Hepatocyte (in vitro differentiated cells): Measurements from ENCODE around the gene DEFB132. TPM values are rescaled to one million over a fixed set of nuclear protein-coding genes. Genes with fewer than 3 reads are reported as not detected.

ENCODE experiments used
- DNase-seq: peaks from one replicate; pipeline ENCODE4 v3.0.0-alpha.2; 2016; ENCODE audit warnings: low spot score
- H2AFZ ChIP-seq: fragments of 200-600 bp; sonication (generic); 2 replicates; pipeline ENCODE4 v1.6.0; 2016; ENCODE audit warnings: antibody characterized with exemption, mild to moderate bottlenecking
- H3K27ac ChIP-seq: fragments of 200-600 bp; sonication (generic); 2 replicates; pipeline ENCODE4 v1.5.1; 2016; ENCODE audit warnings: mild to moderate bottlenecking
- H3K27me3 ChIP-seq: fragments of 200-600 bp; sonication (generic); 2 replicates; pipeline ENCODE4 v1.6.1; 2016
- H3K36me3 ChIP-seq: fragments of 200-600 bp; sonication (generic); replicated peaks from 2 replicates; pipeline ENCODE4 v1.5.1; 2016; ENCODE audit warnings: low read depth; ENCODE audit not compliant: insufficient read depth
- H3K4me1 ChIP-seq: fragments of 200-600 bp; sonication (generic); 2 replicates; pipeline ENCODE4 v1.5.1; 2016; ENCODE audit warnings: mild to moderate bottlenecking, moderate library complexity; ENCODE audit not compliant: insufficient read depth
- H3K4me2 ChIP-seq: fragments of 200-600 bp; sonication (generic); 2 replicates; pipeline ENCODE4 v1.6.0; 2016
- H3K4me3 ChIP-seq: fragments of 200-600 bp; sonication (generic); 2 replicates; pipeline ENCODE4 v1.5.1; 2016; ENCODE audit warnings: mild to moderate bottlenecking
- H3K79me2 ChIP-seq: fragments of 200-600 bp; sonication (generic); 2 replicates; pipeline ENCODE4 v1.6.0; 2017; ENCODE audit warnings: mild to moderate bottlenecking
- H3K9me2 ChIP-seq: fragments of 200-600 bp; sonication (generic); replicated peaks from 2 replicates; pipeline ENCODE4 v1.6.0; 2017; ENCODE audit warnings: mild to moderate bottlenecking; ENCODE audit not compliant: insufficient read depth
- H3K9me3 ChIP-seq: fragments of 200-600 bp; sonication (generic); 2 replicates; pipeline ENCODE4 v1.5.1; 2016; ENCODE audit warnings: low read depth, mild to moderate bottlenecking
- H4K20me1 ChIP-seq: fragments of 200-600 bp; sonication (generic); 2 replicates; pipeline ENCODE4 v1.6.0; 2016; ENCODE audit warnings: mild to moderate bottlenecking; ENCODE audit not compliant: insufficient read depth, poor library complexity, severe bottlenecking
- EZH2 ChIP-seq: fragments of 200-600 bp; sonication (generic); IDR thresholded peaks from 2 replicates; pipeline ENCODE4 v1.6.1; 2016; ENCODE audit warnings: antibody characterized with exemption, mild to moderate bottlenecking, borderline replicate concordance
- EZH2phosphoT487 ChIP-seq: fragments of 200-600 bp; sonication (generic); IDR thresholded peaks from one replicate; pipeline ENCODE4 v1.6.1; 2018; ENCODE audit warnings: antibody characterized with exemption, mild to moderate bottlenecking, low read depth, moderate library complexity; ENCODE audit not compliant: unreplicated experiment, severe bottlenecking
- WGBS: methylation state at CpG from one replicate; pipeline ENCODE4 v1.1.6; 2016; ENCODE audit warnings: low lambda C conversion rate; ENCODE audit errors: missing lambda C conversion rate; 5-methylcytosine and 5-hydroxymethylcytosine counted together
- polyA plus RNA-seq: library from polyadenylated mRNA; unstranded; fragments of >200 nt; fragmentation: Nextera tagmentation; extraction: Ambion mirVana; gene quantifications from 2 replicates; pipeline ENCODE4 v1.2.1, GENCODE V29; 2016
- total RNA-seq: library from RNA; depleted of rRNA; stranded (reverse); fragments of >200 nt; gene quantifications from 2 replicates; pipeline ENCODE4 v1.2.3, GENCODE V29; 2014
- TF ChIP-seq, protein P1 (sequence below): fragments of 200-600 bp; sonication (generic); IDR thresholded peaks from 2 replicates; pipeline ENCODE4 v1.5.1; 2016; ENCODE audit warnings: antibody characterized with exemption, mild to moderate bottlenecking; ENCODE audit not compliant: poor library complexity

Gene DEFB132
- total and polyA plus RNA-seq, 2 experiments from 2014 or later = not detected

DNA sequence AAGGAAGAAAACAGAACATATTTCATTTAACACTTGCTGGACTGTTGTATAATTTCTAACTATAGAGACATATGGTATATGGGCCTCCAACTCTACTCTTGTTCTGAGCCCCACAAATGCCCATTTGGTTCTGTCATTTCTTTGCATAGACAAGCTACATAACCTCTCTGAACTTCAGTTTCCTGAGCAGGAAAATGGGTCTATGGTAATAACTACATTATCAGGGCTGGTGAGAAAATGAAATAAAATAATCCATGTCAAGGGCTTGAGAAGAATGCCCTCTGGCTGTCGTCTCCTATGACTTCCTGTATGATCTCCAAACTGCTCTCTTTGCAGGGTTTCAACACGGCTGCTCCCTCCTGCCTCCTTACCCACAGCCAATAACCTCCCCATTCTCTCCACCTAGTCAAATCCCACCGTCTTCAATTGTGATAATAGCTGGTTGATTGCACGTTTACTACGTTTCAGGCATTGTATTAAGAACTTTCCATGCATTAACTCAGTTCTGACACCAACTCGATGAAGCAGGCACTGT is 51.8 kb downstream of the DEFB132 start:
- no peaks in the 10 kb centered on the region for H3K9me2 ChIP-seq
- 8% methylated on average over 6 of the region's 6 CpGs for WGBS
- H3K4me1 ChIP-seq = peaks cover 11% of the 10 kb centered on the region
- TF ChIP-seq EZH2phosphoT487 (no peak), EZH2 (no peak)
- TF ChIP-seq, protein P1, sequence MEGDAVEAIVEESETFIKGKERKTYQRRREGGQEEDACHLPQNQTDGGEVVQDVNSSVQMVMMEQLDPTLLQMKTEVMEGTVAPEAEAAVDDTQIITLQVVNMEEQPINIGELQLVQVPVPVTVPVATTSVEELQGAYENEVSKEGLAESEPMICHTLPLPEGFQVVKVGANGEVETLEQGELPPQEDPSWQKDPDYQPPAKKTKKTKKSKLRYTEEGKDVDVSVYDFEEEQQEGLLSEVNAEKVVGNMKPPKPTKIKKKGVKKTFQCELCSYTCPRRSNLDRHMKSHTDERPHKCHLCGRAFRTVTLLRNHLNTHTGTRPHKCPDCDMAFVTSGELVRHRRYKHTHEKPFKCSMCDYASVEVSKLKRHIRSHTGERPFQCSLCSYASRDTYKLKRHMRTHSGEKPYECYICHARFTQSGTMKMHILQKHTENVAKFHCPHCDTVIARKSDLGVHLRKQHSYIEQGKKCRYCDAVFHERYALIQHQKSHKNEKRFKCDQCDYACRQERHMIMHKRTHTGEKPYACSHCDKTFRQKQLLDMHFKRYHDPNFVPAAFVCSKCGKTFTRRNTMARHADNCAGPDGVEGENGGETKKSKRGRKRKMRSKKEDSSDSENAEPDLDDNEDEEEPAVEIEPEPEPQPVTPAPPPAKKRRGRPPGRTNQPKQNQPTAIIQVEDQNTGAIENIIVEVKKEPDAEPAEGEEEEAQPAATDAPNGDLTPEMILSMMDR = peak; percentile 28
- no peaks in the 10 kb centered on the region for H4K20me1 ChIP-seq
- peak overlapping the region; percentile 80 for H3K4me2 ChIP-seq
- H3K4me3 ChIP-seq = peak overlapping the region; percentile 15
- H3K36me3 ChIP-seq = no peaks in the 10 kb centered on the region
- peaks cover 4% of the 10 kb centered on the region for H3K79me2 ChIP-seq
- no peaks in the 10 kb centered on the region for H3K27me3 ChIP-seq
- peak; percentile 45 for DNase-seq
- H3K27ac ChIP-seq = peak overlapping the region; percentile 97
- H3K9me3 ChIP-seq = no peaks in the 10 kb centered on the region
- peak overlapping the region; percentile 33 for H2AFZ ChIP-seq

DNA sequence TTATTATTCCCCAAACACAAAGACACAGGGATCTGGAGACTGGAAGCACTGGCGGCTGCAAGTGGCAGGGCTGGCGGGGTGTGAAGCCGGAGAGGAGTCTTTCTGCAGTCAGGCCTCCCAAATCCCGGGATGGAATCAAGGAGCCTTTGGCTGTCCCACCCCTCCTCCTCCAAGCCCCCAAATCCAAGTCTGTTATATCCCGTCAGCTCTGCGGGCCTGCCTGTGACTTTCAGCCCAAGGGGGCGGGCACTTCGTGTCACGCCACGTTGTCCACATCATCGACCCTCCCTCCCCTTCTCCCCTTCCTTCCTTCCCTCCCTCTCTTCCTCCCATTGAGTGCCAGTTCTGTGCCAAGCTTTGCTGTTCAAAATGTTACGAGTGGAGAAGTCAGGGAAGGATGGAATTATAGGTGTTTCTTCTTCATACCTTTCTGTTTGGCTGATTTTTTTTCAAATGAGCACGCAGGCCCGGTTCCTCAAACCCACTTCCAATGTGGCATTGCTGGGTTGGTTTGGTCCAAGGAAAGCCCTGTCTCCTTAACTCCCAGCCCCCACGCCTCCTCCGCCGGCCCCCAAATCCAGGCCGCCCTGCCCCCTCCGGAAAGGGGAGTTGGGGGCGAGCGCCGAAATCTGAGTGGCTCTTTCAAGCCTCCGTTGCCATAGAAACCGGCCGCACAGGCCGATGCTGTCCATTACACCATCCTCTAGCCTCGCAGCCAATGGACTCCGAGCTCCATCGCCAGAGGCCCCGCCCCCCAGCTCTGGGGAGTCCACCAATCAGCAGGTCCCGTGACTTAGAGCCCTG is 52.5 kb downstream of the DEFB132 start:
- Histone ChIP-seq H3K79me2 (peaks cover 4% of the 10 kb centered on the region), H3K27ac (peak overlapping the region; percentile 97), H3K4me2 (peak overlapping the region; percentile 80), H3K9me2 (no peaks in the 10 kb centered on the region), H2AFZ (peak overlapping the region; percentile 33), H3K27me3 (no peaks in the 10 kb centered on the region), H3K36me3 (no peaks in the 10 kb centered on the region), H3K4me1 (peaks cover 11% of the 10 kb centered on the region), H3K4me3 (peak overlapping the region; percentile 15), H3K9me3 (no peaks in the 10 kb centered on the region), H4K20me1 (no peaks in the 10 kb centered on the region)
- TF ChIP-seq, protein P1 = no peak
- TF ChIP-seq EZH2 = no peak
- TF ChIP-seq EZH2phosphoT487 = no peak
- peak; percentile 100 for DNase-seq
- 2% methylated on average over 21 of the region's 31 CpGs for WGBS

DNA sequence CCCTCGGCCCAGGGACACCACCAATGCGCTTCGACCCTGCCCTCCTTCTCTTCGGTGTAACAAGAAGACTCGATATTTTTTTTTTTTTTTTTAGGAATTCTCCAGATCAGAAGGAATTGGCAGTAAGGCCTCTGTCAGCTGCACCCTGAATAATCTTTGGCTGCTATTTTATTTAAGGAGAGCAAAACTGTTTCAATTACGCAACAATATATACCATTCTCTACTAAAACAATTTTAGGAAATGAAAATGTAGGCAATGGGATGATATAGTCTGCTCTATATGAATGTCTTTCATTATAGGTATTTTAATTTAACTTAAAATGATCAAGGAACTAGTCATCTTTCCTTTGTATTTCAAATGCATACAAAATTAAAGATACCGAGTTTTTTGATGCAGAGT is 53.1 kb downstream of the DEFB132 start:
- peak overlapping the region; percentile 31 for H3K27ac ChIP-seq
- no peak overlapping the region for H3K4me3 ChIP-seq
- no peak for TF ChIP-seq EZH2
- TF ChIP-seq EZH2phosphoT487 = no peak
- TF ChIP-seq, protein P1 = no peak
- H3K36me3 ChIP-seq = no peaks in the 10 kb centered on the region
- H3K9me2 ChIP-seq = no peaks in the 10 kb centered on the region
- H3K9me3 ChIP-seq = no peaks in the 10 kb centered on the region
- peaks cover 11% of the 10 kb centered on the region for H3K4me1 ChIP-seq
- peaks cover 4% of the 10 kb centered on the region for H3K79me2 ChIP-seq
- no peak for DNase-seq
- peak overlapping the region; percentile 70 for H3K4me2 ChIP-seq
- WGBS = 7% methylated on average over 7 of the region's 7 CpGs
- H2AFZ ChIP-seq = peak overlapping the region; percentile 20
- no peaks in the 10 kb centered on the region for H3K27me3 ChIP-seq
- no peaks in the 10 kb centered on the region for H4K20me1 ChIP-seq

Other genes with a start within 250 kb of the DEFB132 start
- not detected in 2 replicates for gene DEFB125, start 170.1 kb upstream of the DEFB132 start, total RNA-seq
- gene DEFB125, start 170.1 kb upstream of the DEFB132 start, polyA plus RNA-seq = not detected in 2 replicates
- not detected in 2 replicates for gene DEFB126, start 115.1 kb upstream of the DEFB132 start, total RNA-seq
- not detected in 2 replicates for gene DEFB126, start 115.1 kb upstream of the DEFB132 start, polyA plus RNA-seq
- not detected in 2 replicates for gene DEFB127, start 100.3 kb upstream of the DEFB132 start, total RNA-seq
- gene DEFB127, start 100.3 kb upstream of the DEFB132 start, polyA plus RNA-seq = not detected in 2 replicates
- gene DEFB128, start 68.0 kb upstream of the DEFB132 start, total RNA-seq = not detected in 2 replicates
- not detected in 2 replicates for gene DEFB128, start 68.0 kb upstream of the DEFB132 start, polyA plus RNA-seq
- gene DEFB129, start 30.5 kb upstream of the DEFB132 start, total RNA-seq = not detected in 2 replicates
- not detected in 2 replicates for gene DEFB129, start 30.5 kb upstream of the DEFB132 start, polyA plus RNA-seq
- gene C20orf96, start 33.0 kb downstream of the DEFB132 start, total RNA-seq = 2.9 and 3.5 TPM in 2 replicates
- 10.6 and 14.0 TPM in 2 replicates for gene C20orf96, start 33.0 kb downstream of the DEFB132 start, polyA plus RNA-seq
- 27.4 and 30.0 TPM in 2 replicates for gene ZCCHC3, start 39.8 kb downstream of the DEFB132 start, total RNA-seq
- 22.8 and 29.0 TPM in 2 replicates for gene ZCCHC3, start 39.8 kb downstream of the DEFB132 start, polyA plus RNA-seq
- gene SOX12, start 67.8 kb downstream of the DEFB132 start, total RNA-seq = 6.3 and 6.9 TPM in 2 replicates
- gene SOX12, start 67.8 kb downstream of the DEFB132 start, polyA plus RNA-seq = 15.4 and 16.2 TPM in 2 replicates
- 29.8 and 32.0 TPM in 2 replicates for gene NRSN2, start 89.4 kb downstream of the DEFB132 start, total RNA-seq
- gene NRSN2, start 89.4 kb downstream of the DEFB132 start, polyA plus RNA-seq = 65.3 and 68.1 TPM in 2 replicates
- gene TRIB3, start 123.0 kb downstream of the DEFB132 start, total RNA-seq = 39.2 and 47.5 TPM in 2 replicates
- 43.7 and 45.9 TPM in 2 replicates for gene TRIB3, start 123.0 kb downstream of the DEFB132 start, polyA plus RNA-seq
- 56.8 and 76.4 TPM in 2 replicates for gene RBCK1, start 150.6 kb downstream of the DEFB132 start, total RNA-seq
- gene RBCK1, start 150.6 kb downstream of the DEFB132 start, polyA plus RNA-seq = 80.8 and 90.1 TPM in 2 replicates
- 29.3 and 32.8 TPM in 2 replicates for gene TBC1D20, start 204.8 kb downstream of the DEFB132 start, total RNA-seq
- 33.9 and 35.8 TPM in 2 replicates for gene TBC1D20, start 204.8 kb downstream of the DEFB132 start, polyA plus RNA-seq